Tibial artery (tissue), 4 donors: Measurements from ENCODE around the gene DGKI.

Experiments
- DNase-seq, 2 donors: peaks; one replicate each; pipeline ENCODE4 v3.0.0-alpha.2; 2019
- H3K27ac ChIP-seq, 2 donors: fragments of 200-600 bp; sonication (generic) in 1 of 2; 1 replicate in 1 of 2; 2 replicates in 1 of 2; pipeline ENCODE4 v1.5.1; 2018 to 2019; ENCODE audit warnings: mild to moderate bottlenecking in 1 of 2
- H3K27me3 ChIP-seq, 2 donors: fragments of 200-600 bp; sonication (generic) in 1 of 2; one replicate each; pipeline versions ENCODE4 v1.5.1 to v1.6.0; 2016 to 2019
- H3K36me3 ChIP-seq, 3 donors: fragments of 200-600 bp; sonication (generic) in 2 of 3; one replicate each; pipeline ENCODE4 v1.5.1; 2016 to 2019; ENCODE audit warnings: mild to moderate bottlenecking in 2 of 3
- H3K4me1 ChIP-seq, 4 donors: fragments of 200-600 bp; sonication (generic) in 2 of 4; 1 replicate in 3 of 4; 2 replicates in 1 of 4; pipeline ENCODE4 v1.5.1; 2016 to 2019
- H3K4me3 ChIP-seq, 2 donors: fragments of 200-600 bp; sonication (generic) in 1 of 2; 1 replicate in 1 of 2; 2 replicates in 1 of 2; pipeline ENCODE4 v1.5.1; 2018 to 2019; ENCODE audit warnings: mild to moderate bottlenecking in 2 of 2
- H3K9me3 ChIP-seq, 3 donors: fragments of 200-600 bp; sonication (generic) in 1 of 3; one replicate each; pipeline ENCODE4 v1.5.1; 2016 to 2019
- CTCF ChIP-seq, 2 experiments: fragments of 200-600 bp in 1 of 2; fragments of 450-650 bp in 1 of 2; IDR thresholded peaks; one replicate each; pipeline ENCODE4 v1.5.1; 2017 to 2019; ENCODE audit warnings: antibody characterized with exemption in 2 of 2, mild to moderate bottlenecking in 1 of 2, moderate library complexity in 1 of 2
- intact Hi-C: fragments of 100-400 bp; cut with DNase I; formaldehyde crosslinking; loops from one replicate; pipeline ENCODE4 v1.15.0; 2023; ENCODE audit warnings: low total_unique reads

Gene DGKI

GRCh38 chr7:137413901-137414300, 432.9 kb downstream of the DGKI start:
- H3K27ac ChIP-seq, result no peak overlapping the region
- no peak for DNase-seq
- no peaks in the 10 kb centered on the region for H3K27me3 ChIP-seq
- no peak for TF ChIP-seq CTCF (IDR thresholded peaks at IDR 0.05)
- H3K36me3 ChIP-seq, result no peaks in the 10 kb centered on the region
- intact Hi-C loops, result no loop called here
- H3K4me1 ChIP-seq, result no peaks in the 10 kb centered on the region
- H3K9me3 ChIP-seq, result no peaks in the 10 kb centered on the region
- no peak overlapping the region for H3K4me3 ChIP-seq

- intact Hi-C loops, result no loop called here
- H3K27me3 ChIP-seq, result no peaks in the 10 kb centered on the region
- H3K36me3 ChIP-seq, result no peaks in the 10 kb centered on the region
- DNase-seq, result no peak
- no peak overlapping the region for H3K4me3 ChIP-seq
- TF ChIP-seq CTCF (IDR thresholded peaks at IDR 0.05), result no peak
- H3K9me3 ChIP-seq, result no peaks in the 10 kb centered on the region
- H3K4me1 ChIP-seq, result no peaks in the 10 kb centered on the region
- no peak overlapping the region for H3K27ac ChIP-seq
Measured at GRCh38 chr7:137411446-137411845, 435.3 kb downstream of the DGKI start.

GRCh38 chr7:137408126-137408525, 438.6 kb downstream of the DGKI start:
- no peaks in the 10 kb centered on the region for H3K27me3 ChIP-seq
- H3K36me3 ChIP-seq, result no peaks in the 10 kb centered on the region
- no peak overlapping the region for H3K27ac ChIP-seq
- no peak for DNase-seq
- no peak overlapping the region for H3K4me3 ChIP-seq
- no peak for TF ChIP-seq CTCF (IDR thresholded peaks at IDR 0.05)
- no peaks in the 10 kb centered on the region for H3K4me1 ChIP-seq
- intact Hi-C loops, result no loop called here
- no peaks in the 10 kb centered on the region for H3K9me3 ChIP-seq

- no peak for DNase-seq
- intact Hi-C loops, result no loop called here
- H3K9me3 ChIP-seq, result no peaks in the 10 kb centered on the region
- no peaks in the 10 kb centered on the region for H3K27me3 ChIP-seq
- H3K27ac ChIP-seq, result no peak overlapping the region
- no peaks in the 10 kb centered on the region for H3K4me1 ChIP-seq
- H3K36me3 ChIP-seq, result no peaks in the 10 kb centered on the region
- no peak for TF ChIP-seq CTCF (IDR thresholded peaks at IDR 0.05)
- no peak overlapping the region for H3K4me3 ChIP-seq
Measured at GRCh38 chr7:137407078-137407477, 439.7 kb downstream of the DGKI start.

- Histone ChIP-seq H3K27me3 (no peaks in the 10 kb centered on the region), H3K9me3 (no peaks in the 10 kb centered on the region), H3K4me1 (no peaks in the 10 kb centered on the region), H3K36me3 (no peaks in the 10 kb centered on the region), H3K4me3 (no peak overlapping the region), H3K27ac (no peak overlapping the region)
- no peak for DNase-seq
- intact Hi-C loops, result no loop called here
- TF ChIP-seq CTCF (IDR thresholded peaks at IDR 0.05), result no peak
Measured at GRCh38 chr7:137404660-137405317, 442.0 kb downstream of the DGKI start.

GRCh38 chr7:137403353-137403695, 443.4 kb downstream of the DGKI start:
- no peak overlapping the region for H3K27ac ChIP-seq
- intact Hi-C loops, result no loop called here
- H3K4me3 ChIP-seq, result no peak overlapping the region
- TF ChIP-seq CTCF (IDR thresholded peaks at IDR 0.05), result no peak
- no peaks in the 10 kb centered on the region for H3K9me3 ChIP-seq
- no peak for DNase-seq
- no peaks in the 10 kb centered on the region for H3K4me1 ChIP-seq
- H3K27me3 ChIP-seq, result no peaks in the 10 kb centered on the region
- no peaks in the 10 kb centered on the region for H3K36me3 ChIP-seq
